Measurements from ENCODE around the gene KCTD16.

GRCh38 chr5:144422018-144422727, 251.5 kb downstream of the KCTD16 start:
- no peak for TF ChIP-seq CTCF (IDR thresholded peaks at IDR 0.05)
- TF ChIP-seq POLR2A (IDR thresholded peaks at IDR 0.05), result no peak
